ENCODE measurements around the gene TSHZ2. TPM values are rescaled to one million over a fixed set of nuclear protein-coding genes. Genes with fewer than 3 reads are reported as not detected.

TSHZ2 gene
- total and polyA plus RNA-seq, 9 of the 15 experiments (the other 6 are each of a cell fraction or from before 2014, with no cell fraction given), result 0.03 to 0.20 (median 0.05) TPM; not detected in 4

DNA sequence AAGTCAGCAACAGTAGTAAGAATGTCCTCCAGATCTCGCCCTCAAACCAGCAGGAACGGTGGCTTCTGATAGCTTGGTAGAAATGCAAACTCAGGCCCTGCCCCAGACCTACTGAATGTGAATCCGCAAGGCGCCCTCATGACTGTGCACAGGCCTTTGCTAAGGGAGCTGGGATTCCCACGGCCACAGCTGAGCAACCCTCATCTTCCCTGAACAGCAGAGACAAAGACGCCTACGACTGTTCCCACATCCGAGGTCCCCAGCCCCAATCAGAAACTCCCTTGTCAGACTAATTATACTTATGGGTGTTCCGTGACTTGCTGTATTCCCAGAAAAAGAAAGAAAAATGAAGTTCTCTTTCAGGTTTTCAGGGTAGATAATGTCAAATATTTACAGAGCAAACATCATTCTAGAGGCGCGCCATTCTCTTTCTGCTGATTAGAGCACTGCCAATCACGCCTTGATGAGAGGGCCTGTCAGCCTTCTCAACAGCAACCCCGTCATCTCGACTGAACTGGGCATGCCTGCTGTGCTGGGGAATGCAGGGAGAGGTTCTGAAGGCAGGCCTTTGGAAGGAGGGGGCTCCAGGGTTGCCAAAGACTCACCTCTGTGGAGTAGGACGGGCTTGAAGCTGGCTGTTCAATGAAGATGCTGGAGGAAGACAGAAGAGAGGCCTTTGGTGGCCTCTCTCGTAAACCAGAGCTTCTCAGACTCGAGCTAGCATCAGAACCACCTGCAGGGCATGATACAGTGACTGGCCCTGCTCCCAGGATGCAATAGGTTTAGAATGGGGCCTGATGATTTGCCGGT is 541.5 kb downstream of the TSHZ2 start (continued):
- TF ChIP-seq, protein P1, sequence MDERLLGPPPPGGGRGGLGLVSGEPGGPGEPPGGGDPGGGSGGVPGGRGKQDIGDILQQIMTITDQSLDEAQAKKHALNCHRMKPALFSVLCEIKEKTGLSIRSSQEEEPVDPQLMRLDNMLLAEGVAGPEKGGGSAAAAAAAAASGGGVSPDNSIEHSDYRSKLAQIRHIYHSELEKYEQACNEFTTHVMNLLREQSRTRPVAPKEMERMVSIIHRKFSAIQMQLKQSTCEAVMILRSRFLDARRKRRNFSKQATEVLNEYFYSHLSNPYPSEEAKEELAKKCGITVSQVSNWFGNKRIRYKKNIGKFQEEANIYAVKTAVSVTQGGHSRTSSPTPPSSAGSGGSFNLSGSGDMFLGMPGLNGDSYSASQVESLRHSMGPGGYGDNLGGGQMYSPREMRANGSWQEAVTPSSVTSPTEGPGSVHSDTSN (CRISPR knock-in tag; IDR thresholded peaks at IDR 0.05; ENCODE audit: low read depth), result no peak
- TF ChIP-seq, protein P1 (tag; conservative IDR thresholded peaks at IDR 0.05; ENCODE audit: low read depth), result peak; percentile 28; the same call in 1 of the 2 replicates

DNA sequence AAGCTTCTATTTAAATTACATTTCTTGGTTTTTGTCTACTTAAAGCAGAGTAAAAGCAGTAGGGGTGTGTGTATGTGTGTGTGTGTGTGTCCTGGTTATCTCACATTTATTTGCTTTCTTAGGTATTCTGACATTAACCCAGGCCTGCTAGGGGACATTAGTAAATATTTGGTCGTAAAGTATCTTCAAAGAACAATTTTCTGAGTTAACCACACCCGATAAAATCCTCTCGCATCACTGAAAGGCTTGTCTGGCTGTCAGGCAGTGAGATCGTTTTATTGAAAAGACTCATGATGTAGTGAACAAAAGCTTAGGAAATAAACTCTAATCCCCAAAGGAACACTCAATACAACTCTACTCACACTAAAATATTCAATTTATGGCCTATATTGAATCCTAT is 543.6 kb downstream of the TSHZ2 start:
- no peaks in the 10 kb centered on the region for H3K36me3 ChIP-seq (ENCODE audit: control insufficient read depth, insufficient read depth, low read length)
- no peak overlapping the region for H2AFZ ChIP-seq (ENCODE audit: low read depth, low read length)
- in situ Hi-C loops (cut with MboI), result no loop called here
- H3K4me2 ChIP-seq (ENCODE audit: insufficient read depth, low read length), result no peak overlapping the region
- no peaks in the 10 kb centered on the region for H3K79me2 ChIP-seq (ENCODE audit: control insufficient read depth, insufficient read depth, low read length)
- FAIRE-seq (no peak), ATAC-seq (no peak), DNase-seq (ENCODE audit: extremely low read depth in 1 of 4, low spot score in 3 of 4) (no peak)
- H3K27me3 ChIP-seq (ENCODE audit: control insufficient read depth in 2 of 2, insufficient read depth in 2 of 2, low read length in 2 of 2), result peaks cover 3 to 8% of the 10 kb centered on the region in 2 experiments
- intact Hi-C loops (cut with micrococcal nuclease), result no loop called here
- WGBS (ENCODE audit: insufficient coverage, low coverage, missing lambda C conversion rate), result 11% methylated on average over 4 of the region's 4 CpGs
- BruUV-seq (replicated peaks), result no TSS peak
- peaks cover 0 to 3% of the 10 kb centered on the region in 2 experiments; a peak in 3 of 5 replicates for H3K4me1 ChIP-seq (replicated peaks in 1 of 2; ENCODE audit: control insufficient read depth in 2 of 2, insufficient read depth in 2 of 2, low read length in 2 of 2)
- H4K20me1 ChIP-seq (replicated peaks; ENCODE audit: control insufficient read depth, insufficient read depth, low read length), result no peaks in the 10 kb centered on the region
- H3K9me1 ChIP-seq (ENCODE audit: control insufficient read depth, insufficient read depth, low read length), result no peaks in the 10 kb centered on the region
- no peak overlapping the region for H3K4me3 ChIP-seq
- POLR2A ChIA-PET, result no interaction called here
- CTCF ChIA-PET (ENCODE audit: low intra/inter-chr PET ratio), result no interaction called here
- no peak overlapping the region for H3K9ac ChIP-seq (ENCODE audit: insufficient read depth in 1 of 2, low read depth in 2 of 2, low read length in 2 of 2)
- H3K9me3 ChIP-seq (replicated peaks; ENCODE audit: control insufficient read depth, insufficient read depth, low read depth, low read length), result no peaks in the 10 kb centered on the region
- H3K27ac ChIP-seq (ENCODE audit: extremely low read depth, low read depth, low read length), result no peak overlapping the region
- no peak for TF ChIP-seq RBBP5 (IDR thresholded peaks at IDR 0.05; ENCODE audit: borderline replicate concordance, insufficient read depth, low read length, poor library complexity, severe bottlenecking)
- no peak for TF ChIP-seq KHSRP (IDR thresholded peaks at IDR 0.05)
- TF ChIP-seq, protein P2, sequence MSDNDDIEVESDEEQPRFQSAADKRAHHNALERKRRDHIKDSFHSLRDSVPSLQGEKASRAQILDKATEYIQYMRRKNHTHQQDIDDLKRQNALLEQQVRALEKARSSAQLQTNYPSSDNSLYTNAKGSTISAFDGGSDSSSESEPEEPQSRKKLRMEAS (CRISPR knock-in tag; IDR thresholded peaks at IDR 0.05), result no peak
- no peak for TF ChIP-seq CCAR2 (IDR thresholded peaks at IDR 0.05; ENCODE audit: low read depth, low read length)
- TF ChIP-seq, protein P3, sequence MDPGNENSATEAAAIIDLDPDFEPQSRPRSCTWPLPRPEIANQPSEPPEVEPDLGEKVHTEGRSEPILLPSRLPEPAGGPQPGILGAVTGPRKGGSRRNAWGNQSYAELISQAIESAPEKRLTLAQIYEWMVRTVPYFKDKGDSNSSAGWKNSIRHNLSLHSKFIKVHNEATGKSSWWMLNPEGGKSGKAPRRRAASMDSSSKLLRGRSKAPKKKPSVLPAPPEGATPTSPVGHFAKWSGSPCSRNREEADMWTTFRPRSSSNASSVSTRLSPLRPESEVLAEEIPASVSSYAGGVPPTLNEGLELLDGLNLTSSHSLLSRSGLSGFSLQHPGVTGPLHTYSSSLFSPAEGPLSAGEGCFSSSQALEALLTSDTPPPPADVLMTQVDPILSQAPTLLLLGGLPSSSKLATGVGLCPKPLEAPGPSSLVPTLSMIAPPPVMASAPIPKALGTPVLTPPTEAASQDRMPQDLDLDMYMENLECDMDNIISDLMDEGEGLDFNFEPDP (CRISPR knock-in tag; IDR thresholded peaks at IDR 0.05), result no peak
- TF ChIP-seq TCF7L2 (IDR thresholded peaks at IDR 0.05; ENCODE audit: low read depth, low read length), result no peak
- TF ChIP-seq RFX1 (IDR thresholded peaks at IDR 0.05), result no peak
- no peak for TF ChIP-seq E2F3 (CRISPR knock-in tag; IDR thresholded peaks at IDR 0.05)
- no peak for TF ChIP-seq MAZ (CRISPR knock-in tag; conservative IDR thresholded peaks at IDR 0.05 in 1 of 2, IDR thresholded peaks at IDR 0.05 in 1 of 2)
- no peak for TF ChIP-seq RBM17 (IDR thresholded peaks at IDR 0.05; ENCODE audit: borderline replicate concordance, low read depth, low read length)
- no peak for TF ChIP-seq ZNF23 (CRISPR knock-in tag; IDR thresholded peaks at IDR 0.05)
- TF ChIP-seq, protein P4, sequence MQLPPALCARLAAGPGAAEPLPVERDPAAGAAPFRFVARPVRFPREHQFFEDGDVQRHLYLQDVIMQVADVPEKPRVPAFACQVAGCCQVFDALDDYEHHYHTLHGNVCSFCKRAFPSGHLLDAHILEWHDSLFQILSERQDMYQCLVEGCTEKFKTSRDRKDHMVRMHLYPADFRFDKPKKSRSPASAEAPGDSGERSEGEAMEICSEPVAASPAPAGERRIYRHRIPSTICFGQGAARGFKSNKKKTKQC (CRISPR knock-in tag; IDR thresholded peaks at IDR 0.05), result no peak
- no peak for TF ChIP-seq SIRT6 (IDR thresholded peaks at IDR 0.05; ENCODE audit: low read depth, low read length)
- no peak for TF ChIP-seq BCOR (IDR thresholded peaks at IDR 0.05)
- no peak for TF ChIP-seq NFXL1 (CRISPR knock-in tag; IDR thresholded peaks at IDR 0.05)
